HG02970 (cell line): ENCODE results near the gene OR52A5.

Experiments
- ATAC-seq: cut with Tn5 transposase; IDR thresholded peaks from one replicate; pipeline ENCODE4 v1.9.1; 2021; ENCODE audit warnings: mild to moderate bottlenecking, moderate library complexity, moderate number of reproducible peaks; ENCODE audit not compliant: unreplicated experiment, low FRiP score

The OR52A5 gene

GRCh38 chr11:5118893-5119292 lies 19.3 kb downstream of the OR52A5 start:
- ATAC-seq, result no peak

DNA sequence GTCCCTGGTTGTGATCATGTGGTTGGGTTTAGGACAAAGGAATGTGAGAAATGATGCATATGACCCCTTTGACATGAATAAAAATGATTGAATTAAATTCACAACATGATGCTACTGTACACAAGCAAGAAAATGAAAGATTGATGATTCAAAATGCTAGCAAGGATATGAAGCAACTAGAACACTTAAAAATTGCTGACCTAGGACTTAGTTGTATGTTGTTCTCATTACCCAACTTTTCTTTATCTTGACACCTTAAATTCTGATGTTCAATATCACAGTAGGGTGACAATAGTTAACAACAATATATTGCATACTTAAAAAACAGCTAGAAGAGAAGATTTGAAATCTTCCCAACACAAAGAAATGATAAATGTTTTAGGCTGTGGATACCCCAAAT lies 20.6 kb downstream of the OR52A5 start:
- ATAC-seq, result no peak

DNA sequence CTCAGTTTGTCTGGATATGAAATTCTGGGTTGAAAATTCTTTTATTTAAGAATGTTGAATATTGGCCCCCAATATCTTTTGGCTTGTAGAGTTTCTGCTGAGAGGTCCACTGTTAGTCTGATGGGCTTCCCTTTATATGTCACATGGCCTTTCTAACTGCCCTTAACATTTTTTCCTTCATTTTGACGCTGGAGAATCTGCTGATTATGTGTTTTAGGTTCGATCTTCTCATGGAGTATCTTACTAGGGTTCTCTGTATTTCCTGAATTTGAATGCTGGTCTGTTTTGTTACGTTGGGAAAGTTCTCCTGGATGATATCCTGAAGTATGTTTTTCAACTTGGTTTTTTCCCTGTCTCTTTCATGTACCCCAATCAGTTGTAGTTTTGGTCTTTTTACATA lies 22.8 kb downstream of the OR52A5 start:
- ATAC-seq, result no peak

DNA sequence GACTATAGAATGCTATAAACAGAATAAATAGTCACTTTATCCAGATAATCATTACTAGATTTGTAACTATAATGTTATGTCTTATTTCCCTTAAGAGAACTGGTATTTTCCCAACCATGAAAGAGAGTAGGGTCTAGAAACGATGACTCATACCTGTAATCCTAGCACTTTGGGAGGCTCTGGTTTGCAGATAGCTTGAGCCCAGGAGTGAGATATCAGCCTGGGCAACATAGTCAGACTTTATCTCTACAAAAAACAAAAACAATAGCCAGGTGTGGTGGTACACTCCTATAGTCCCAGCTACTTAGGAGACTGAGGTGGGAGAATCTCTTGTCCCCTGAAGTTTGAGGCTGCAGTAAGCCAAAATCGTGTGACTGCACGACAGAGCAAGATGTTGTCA lies 30.9 kb downstream of the OR52A5 start:
- no peak for ATAC-seq

GRCh38 chr11:5103066-5103465 lies 35.1 kb downstream of the OR52A5 start:
- ATAC-seq, result no peak

GRCh38 chr11:5102246-5102645 lies 35.9 kb downstream of the OR52A5 start:
- ATAC-seq, result no peak

DNA sequence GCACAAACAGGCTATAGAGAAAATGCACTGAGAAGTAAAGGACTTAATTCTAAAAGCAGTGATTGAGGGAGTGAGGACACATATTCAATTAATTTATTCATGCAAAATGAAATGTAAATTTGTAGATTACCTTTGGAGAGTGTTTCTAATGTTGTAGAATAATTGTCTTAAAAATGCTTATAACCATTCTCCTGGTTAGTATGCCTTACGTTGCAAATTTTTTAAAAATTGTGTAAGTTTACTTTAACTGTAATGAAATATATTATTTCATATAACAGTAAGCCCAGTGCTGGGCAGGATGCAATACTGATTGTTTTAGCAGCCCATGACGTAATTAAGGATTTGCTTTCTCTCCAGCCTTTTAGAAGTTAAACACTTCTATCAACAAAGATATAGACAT lies 42.1 kb downstream of the OR52A5 start:
- ATAC-seq, result no peak

DNA sequence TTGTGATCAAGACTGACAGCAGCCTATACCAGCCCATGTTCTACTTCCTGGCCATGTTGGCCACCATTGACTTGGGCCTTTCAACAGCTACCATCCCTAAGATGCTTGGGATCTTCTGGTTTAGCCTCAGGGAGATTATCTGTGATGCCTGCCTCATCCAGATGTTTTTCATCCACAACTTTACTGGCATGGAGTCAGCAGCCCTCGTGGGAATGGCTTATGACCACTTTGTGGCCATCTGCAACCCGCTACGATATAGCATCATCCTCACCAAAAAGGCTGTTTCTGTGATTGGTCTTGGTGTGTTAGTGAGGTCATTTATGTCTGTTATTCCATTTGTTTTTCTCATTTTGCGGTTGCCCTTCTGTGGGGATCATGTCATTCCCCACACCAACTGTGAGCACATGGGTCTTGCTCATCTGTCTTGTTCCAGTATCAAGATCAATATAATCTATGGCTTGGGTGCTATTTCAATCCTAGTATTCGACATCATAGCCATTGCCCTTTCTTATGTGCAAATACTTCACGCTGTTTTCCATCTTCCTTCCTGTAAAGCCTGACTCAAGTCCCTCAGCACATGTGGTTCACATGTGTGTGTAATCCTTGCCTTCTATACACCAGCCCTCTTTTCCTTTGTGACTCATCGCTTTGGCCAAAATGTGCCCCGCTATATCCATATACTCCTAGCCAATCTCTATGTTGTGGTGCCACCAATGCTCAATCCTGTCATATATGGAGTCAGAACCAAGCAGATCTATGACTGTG lies 45.2 kb downstream of the OR52A5 start:
- no peak for ATAC-seq

- ATAC-seq, result no peak
Measured at GRCh38 chr11:5090668-5091067, 47.5 kb downstream of the OR52A5 start.

- no peak for ATAC-seq
Measured at GRCh38 chr11:5088556-5088955, 49.6 kb downstream of the OR52A5 start.

DNA sequence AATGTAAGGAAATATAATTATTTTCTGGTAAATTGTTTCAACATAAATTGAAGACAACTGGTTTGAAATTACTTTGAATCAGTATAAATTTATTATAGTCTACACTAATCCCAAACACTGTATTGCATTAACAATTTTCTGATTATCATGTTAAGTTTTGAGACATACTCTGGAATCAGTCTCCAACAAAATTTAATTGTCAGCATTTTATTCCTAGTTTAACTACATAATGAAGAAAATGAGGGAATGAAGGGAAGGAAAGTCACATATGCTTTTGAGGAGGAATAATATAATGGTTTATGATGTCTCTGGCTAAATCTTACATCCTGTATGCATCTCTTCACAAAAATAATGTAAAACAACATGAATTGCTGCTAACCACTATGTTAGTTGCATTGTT lies 54.6 kb downstream of the OR52A5 start:
- ATAC-seq, result no peak

- no peak for ATAC-seq
Measured at GRCh38 chr11:5081405-5081804, 56.8 kb downstream of the OR52A5 start.
